GM21786 (cell line): ENCODE results near the gene THEM4.
"Not testable (repeated sequence)": the region's sequence is repeated elsewhere in the genome, so short reads cannot be mapped to it uniquely, and the experiment has no call there.

Experiments
- ATAC-seq: cut with Tn5 transposase; IDR thresholded peaks from one replicate; pipeline ENCODE4 v1.9.1; 2021; ENCODE audit not compliant: unreplicated experiment

THEM4 gene

GRCh38 chr1:151897991-151898431 is 11.3 kb downstream of the THEM4 start:
- ATAC-seq = no peak

GRCh38 chr1:151893176-151893924 is 16.0 kb downstream of the THEM4 start:
- no peak for ATAC-seq

GRCh38 chr1:151892190-151892589 is 17.1 kb downstream of the THEM4 start:
- ATAC-seq = no peak

- ATAC-seq = no peak
These were observed 17.8 kb downstream of the THEM4 start for GRCh38 chr1:151891512-151891911.

- no peak for ATAC-seq
These were observed 20.2 kb downstream of the THEM4 start for GRCh38 chr1:151888972-151889570.

- ATAC-seq = no peak
These were observed 22.3 kb downstream of the THEM4 start for GRCh38 chr1:151887028-151887427.

GRCh38 chr1:151885479-151885878 is 23.8 kb downstream of the THEM4 start:
- no peak for ATAC-seq

- not testable (repeated sequence) for ATAC-seq
These were observed 24.4 kb downstream of the THEM4 start for GRCh38 chr1:151884879-151885278.

GRCh38 chr1:151884445-151884844 is 24.9 kb downstream of the THEM4 start:
- ATAC-seq = not testable (repeated sequence)

- ATAC-seq = not testable (repeated sequence)
These were observed 25.4 kb downstream of the THEM4 start for GRCh38 chr1:151883898-151884297.

GRCh38 chr1:151882918-151883317 is 26.4 kb downstream of the THEM4 start:
- ATAC-seq = not testable (repeated sequence)

- ATAC-seq = no peak
These were observed 26.8 kb downstream of the THEM4 start for GRCh38 chr1:151882466-151882865.

GRCh38 chr1:151881479-151881878 is 27.8 kb downstream of the THEM4 start:
- ATAC-seq = no peak

GRCh38 chr1:151875419-151876097 is 33.8 kb downstream of the THEM4 start:
- ATAC-seq = no peak

GRCh38 chr1:151872776-151873175 is 36.5 kb downstream of the THEM4 start:
- not testable (repeated sequence) for ATAC-seq

- no peak for ATAC-seq
These were observed 37.9 kb downstream of the THEM4 start for GRCh38 chr1:151871284-151872030.

- ATAC-seq = no peak
These were observed 40.8 kb downstream of the THEM4 start for GRCh38 chr1:151868486-151868885.

- ATAC-seq = no peak
These were observed 41.4 kb downstream of the THEM4 start for GRCh38 chr1:151867765-151868411.

GRCh38 chr1:151867321-151867720 is 42.0 kb downstream of the THEM4 start:
- ATAC-seq = no peak

- ATAC-seq = no peak
These were observed 44.9 kb downstream of the THEM4 start for GRCh38 chr1:151864411-151864810.

- no peak for ATAC-seq
These were observed 46.7 kb downstream of the THEM4 start for GRCh38 chr1:151862604-151863003.
